GM23338 (cell line): Measurements from ENCODE around the gene NIPAL4.

ENCODE experiments used
- CREB1 ChIP-seq: fragments of 250-450 bp; sonication (Bioruptor Pico); IDR thresholded peaks from 2 replicates; pipeline ENCODE4 v1.5.0; 2020; ENCODE audit warnings: low read depth, mild to moderate bottlenecking, moderate library complexity
- EZH2 ChIP-seq: fragments of 200-600 bp; sonication (generic); IDR thresholded peaks from one replicate; pipeline ENCODE4 v1.8.0; 2017; ENCODE audit warnings: antibody characterized with exemption, mild to moderate bottlenecking, low read depth; ENCODE audit not compliant: unreplicated experiment
- EZH2phosphoT487 ChIP-seq: fragments of 200-600 bp; sonication (generic); IDR thresholded peaks from one replicate; pipeline ENCODE4 v1.8.1; 2018; ENCODE audit warnings: antibody characterized with exemption; ENCODE audit not compliant: unreplicated experiment
- JUNB ChIP-seq: IDR thresholded peaks from one replicate; pipeline ENCODE4 v1.6.1; 2016; ENCODE audit warnings: antibody characterized with exemption; ENCODE audit not compliant: unreplicated experiment
- NANOG ChIP-seq: IDR thresholded peaks from 2 replicates; pipeline ENCODE4 v1.6.1; 2016; ENCODE audit warnings: antibody characterized with exemption, borderline replicate concordance
- POLR2AphosphoS5 ChIP-seq: IDR thresholded peaks from 2 replicates; pipeline ENCODE4 v1.6.1; 2016; ENCODE audit warnings: antibody characterized with exemption, low read depth
- REST ChIP-seq: IDR thresholded peaks from one replicate; pipeline ENCODE4 v1.6.1; 2018; ENCODE audit warnings: antibody characterized with exemption; ENCODE audit not compliant: unreplicated experiment
- ZNF114 ChIP-seq: fragments of 250-450 bp; sonication (Bioruptor Pico); IDR thresholded peaks from 2 replicates; pipeline ENCODE4 v1.5.0; 2020; ENCODE audit warnings: mild to moderate bottlenecking, moderate library complexity
- TF ChIP-seq, protein P1 (sequence below), 2 experiments: fragments of 200-600 bp in 1 of 2; sonication (generic) in 1 of 2; conservative IDR thresholded peaks; 2 replicates each; pipeline versions ENCODE4 v1.5.1 to v1.6.1; 2016 to 2017; ENCODE audit warnings: antibody characterized with exemption in 2 of 2, low read depth in 2 of 2, mild to moderate bottlenecking in 2 of 2, moderate library complexity in 1 of 2

DNA sequence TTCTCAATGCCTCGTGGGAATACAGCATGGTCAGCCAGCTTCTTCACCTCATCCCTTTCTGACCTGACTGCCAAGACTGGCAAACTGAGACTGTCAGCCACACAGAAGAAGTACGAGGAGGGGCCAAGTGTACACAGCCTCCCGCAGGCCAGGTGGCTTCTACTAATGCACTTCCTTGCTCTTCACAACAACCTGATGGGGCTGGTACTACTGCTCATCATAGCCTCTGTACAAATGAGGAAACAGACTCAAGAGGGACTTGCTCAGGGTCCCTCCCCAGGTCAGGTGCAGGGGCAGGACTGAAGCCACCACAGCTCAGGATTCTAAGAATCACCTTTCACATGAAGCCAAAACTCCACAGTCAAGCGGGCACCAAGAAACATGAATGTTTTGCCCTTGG lies 21.3 kb downstream of the NIPAL4 start:
- TF ChIP-seq, protein P1, sequence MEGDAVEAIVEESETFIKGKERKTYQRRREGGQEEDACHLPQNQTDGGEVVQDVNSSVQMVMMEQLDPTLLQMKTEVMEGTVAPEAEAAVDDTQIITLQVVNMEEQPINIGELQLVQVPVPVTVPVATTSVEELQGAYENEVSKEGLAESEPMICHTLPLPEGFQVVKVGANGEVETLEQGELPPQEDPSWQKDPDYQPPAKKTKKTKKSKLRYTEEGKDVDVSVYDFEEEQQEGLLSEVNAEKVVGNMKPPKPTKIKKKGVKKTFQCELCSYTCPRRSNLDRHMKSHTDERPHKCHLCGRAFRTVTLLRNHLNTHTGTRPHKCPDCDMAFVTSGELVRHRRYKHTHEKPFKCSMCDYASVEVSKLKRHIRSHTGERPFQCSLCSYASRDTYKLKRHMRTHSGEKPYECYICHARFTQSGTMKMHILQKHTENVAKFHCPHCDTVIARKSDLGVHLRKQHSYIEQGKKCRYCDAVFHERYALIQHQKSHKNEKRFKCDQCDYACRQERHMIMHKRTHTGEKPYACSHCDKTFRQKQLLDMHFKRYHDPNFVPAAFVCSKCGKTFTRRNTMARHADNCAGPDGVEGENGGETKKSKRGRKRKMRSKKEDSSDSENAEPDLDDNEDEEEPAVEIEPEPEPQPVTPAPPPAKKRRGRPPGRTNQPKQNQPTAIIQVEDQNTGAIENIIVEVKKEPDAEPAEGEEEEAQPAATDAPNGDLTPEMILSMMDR (conservative IDR thresholded peaks at IDR 0.05; ENCODE audit: low read depth in 2 of 2), result no peak
- no peak for TF ChIP-seq JUNB
- TF ChIP-seq EZH2, result no peak
- no peak for TF ChIP-seq CREB1 (CRISPR knock-in tag)
- TF ChIP-seq REST, result no peak
- no peak for TF ChIP-seq POLR2AphosphoS5
- TF ChIP-seq EZH2phosphoT487, result no peak
- TF ChIP-seq ZNF114 (CRISPR knock-in tag), result no peak
- TF ChIP-seq NANOG, result no peak
